Mesodermal cell (in vitro differentiated cells): ENCODE measurements around the gene SGCE.

Source experiments
- H3K27ac ChIP-seq: 2 replicates; pipeline ENCODE4 v1.7.0; 2013; ENCODE audit warnings: mild to moderate bottlenecking, low read depth, low read length, moderate library complexity; ENCODE audit not compliant: severe bottlenecking
- H3K36me3 ChIP-seq: 2 replicates; pipeline ENCODE4 v1.7.1; 2013; ENCODE audit warnings: mild to moderate bottlenecking, low read length, moderate library complexity; ENCODE audit not compliant: control insufficient read depth, insufficient read depth
- H3K4me1 ChIP-seq: one replicate; pipeline ENCODE4 v1.7.1; 2013; ENCODE audit warnings: mild to moderate bottlenecking, low read length; ENCODE audit not compliant: insufficient read depth, control insufficient read depth, poor library complexity, severe bottlenecking
- H3K4me3 ChIP-seq: 2 replicates; pipeline ENCODE4 v1.7.0; 2013; ENCODE audit warnings: low read length, control low read depth, mild to moderate bottlenecking; ENCODE audit not compliant: insufficient read depth, poor library complexity, severe bottlenecking; ENCODE audit errors: extremely low read depth
- H3K9me3 ChIP-seq: 2 replicates; pipeline ENCODE4 v1.7.1; 2013; ENCODE audit warnings: mild to moderate bottlenecking, low read length, moderate library complexity; ENCODE audit not compliant: control insufficient read depth
- WGBS, 2 experiments: methylation state at CpG; one replicate each; pipeline ENCODE4 v1.1.5; 2013; ENCODE audit warnings: missing lambda C conversion rate in 2 of 2; ENCODE audit not compliant: insufficient coverage in 2 of 2; 5-methylcytosine and 5-hydroxymethylcytosine counted together

SGCE gene

DNA sequence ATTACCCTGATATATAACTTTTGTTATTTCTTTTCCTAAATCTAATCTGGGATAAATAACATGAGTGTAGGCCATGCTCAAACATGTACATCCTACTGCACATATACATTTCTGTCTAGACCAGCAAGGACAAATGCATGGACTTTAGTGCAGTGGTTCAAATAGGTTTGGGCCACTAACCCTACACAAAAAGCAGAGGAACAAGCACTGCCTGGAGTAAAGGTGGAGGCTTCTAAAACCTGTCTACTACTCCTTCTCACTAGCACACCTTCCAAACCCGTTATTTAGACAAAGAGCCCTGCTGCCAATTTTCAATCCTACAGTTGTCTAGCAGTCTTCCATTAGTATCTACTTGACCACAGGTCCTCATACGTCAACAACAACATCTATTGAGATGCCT is 34.8 kb downstream of the SGCE start:
- 100% methylated on average over 1 of the region's 2 CpGs for WGBS, 2 experiments
- peak overlapping the region; percentile 67 for H3K27ac ChIP-seq
- H3K36me3 ChIP-seq = peaks cover 3% of the 10 kb centered on the region
- H3K4me1 ChIP-seq = peaks cover 7% of the 10 kb centered on the region
- H3K4me3 ChIP-seq = no peak overlapping the region
- no peaks in the 10 kb centered on the region for H3K9me3 ChIP-seq

DNA sequence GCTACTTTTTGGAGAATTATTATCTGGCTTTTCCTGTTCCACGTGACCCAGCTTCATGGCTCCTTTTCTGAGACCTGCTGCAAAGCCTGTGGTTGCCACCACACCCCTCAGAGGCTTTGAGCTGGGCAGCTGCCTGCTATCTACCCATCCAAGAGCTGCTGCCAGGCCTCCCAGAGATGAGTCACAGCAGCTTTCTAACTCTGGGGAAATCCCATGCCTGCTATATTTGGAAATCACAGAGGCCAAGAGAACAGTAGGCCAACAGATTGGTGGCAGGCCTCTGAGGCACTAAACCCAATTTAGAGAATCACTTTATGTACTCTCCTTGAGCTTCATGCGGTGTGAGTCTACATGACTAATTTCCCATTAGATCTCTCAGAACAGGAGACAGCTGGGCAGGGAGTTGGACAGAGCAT is 35.2 kb downstream of the SGCE start:
- Histone ChIP-seq H3K4me1 (peaks cover 7% of the 10 kb centered on the region), H3K27ac (peak overlapping the region; percentile 67), H3K36me3 (peaks cover 3% of the 10 kb centered on the region), H3K9me3 (no peaks in the 10 kb centered on the region), H3K4me3 (no peak overlapping the region)
- 67 to 80% methylated on average over 1 of the region's 2 CpGs for WGBS, 2 experiments

- H3K9me3 ChIP-seq = no peaks in the 10 kb centered on the region
- no peak overlapping the region for H3K4me3 ChIP-seq
- whole genome bisulfite sequencing, 2 experiments = no CpG with 5 or more reads among the region's 1 CpG
- peaks cover 6% of the 10 kb centered on the region for H3K36me3 ChIP-seq
- peaks cover 7% of the 10 kb centered on the region for H3K4me1 ChIP-seq
- H3K27ac ChIP-seq = no peak overlapping the region
Observed at GRCh38 chr7:94618126-94618525, 37.8 kb downstream of the SGCE start.

DNA sequence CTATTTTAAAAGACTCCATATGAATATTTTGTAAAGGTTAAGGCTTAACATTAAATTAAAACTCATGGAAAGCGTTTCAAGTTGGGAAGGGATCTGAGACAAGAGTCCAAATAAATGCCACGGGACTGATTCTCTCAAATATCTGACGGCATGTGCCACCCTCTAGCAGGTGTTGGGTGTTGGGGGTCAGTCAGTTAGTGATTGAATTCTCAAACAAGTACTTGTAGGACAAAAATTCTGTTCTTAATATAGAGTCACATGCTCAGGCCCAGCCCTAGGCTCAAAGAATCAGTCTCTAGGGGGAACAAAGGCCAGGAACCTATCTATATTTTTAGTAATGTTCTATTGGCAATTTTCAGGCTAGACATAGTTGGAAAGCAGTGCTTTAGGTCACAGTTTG is 39.1 kb downstream of the SGCE start:
- peaks cover 6% of the 10 kb centered on the region for H3K36me3 ChIP-seq
- WGBS, 2 experiments = 100% methylated on average over 2 of the region's 3 CpGs

GRCh38 chr7:94615666-94616065 is 40.3 kb downstream of the SGCE start:
- no peak overlapping the region for H3K4me3 ChIP-seq
- H3K9me3 ChIP-seq = no peaks in the 10 kb centered on the region
- H3K36me3 ChIP-seq = peaks cover 6% of the 10 kb centered on the region
- 83 to 100% methylated on average over 1 of the region's 1 CpG for WGBS, 2 experiments
- H3K4me1 ChIP-seq = no peaks in the 10 kb centered on the region
- H3K27ac ChIP-seq = no peak overlapping the region

More for the DNA sequence above, 39.1 kb downstream of the SGCE start:
- no peak overlapping the region for H3K27ac ChIP-seq
- no peaks in the 10 kb centered on the region for H3K9me3 ChIP-seq
- peaks cover 7% of the 10 kb centered on the region for H3K4me1 ChIP-seq
- no peak overlapping the region for H3K4me3 ChIP-seq

- H3K4me3 ChIP-seq = no peak overlapping the region
- no peaks in the 10 kb centered on the region for H3K9me3 ChIP-seq
- H3K27ac ChIP-seq = no peak overlapping the region
- H3K4me1 ChIP-seq = no peaks in the 10 kb centered on the region
- H3K36me3 ChIP-seq = peaks cover 6% of the 10 kb centered on the region
Observed at GRCh38 chr7:94612661-94613060, 43.3 kb downstream of the SGCE start.

DNA sequence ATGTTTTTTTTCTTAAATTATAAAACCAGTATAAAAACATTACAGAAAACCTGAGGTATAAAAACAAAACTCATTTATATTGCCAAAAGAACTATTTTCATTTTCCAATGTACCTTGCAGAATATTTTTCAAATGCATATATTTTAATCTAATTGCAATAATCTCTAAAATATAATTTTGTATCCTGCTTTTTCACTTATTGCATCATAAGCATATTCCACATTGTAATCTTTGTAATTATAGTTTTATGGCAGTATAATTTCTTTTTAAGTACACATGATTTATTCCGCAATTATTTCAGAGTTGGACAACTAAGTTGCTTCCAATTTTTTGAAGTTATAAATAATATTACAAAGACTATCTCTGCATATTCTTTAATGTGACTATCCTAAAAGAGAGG is 43.7 kb downstream of the SGCE start:
- Histone ChIP-seq H3K9me3 (no peaks in the 10 kb centered on the region), H3K36me3 (peaks cover 6% of the 10 kb centered on the region), H3K4me1 (no peaks in the 10 kb centered on the region), H3K27ac (no peak overlapping the region), H3K4me3 (no peak overlapping the region)
- WGBS, 2 experiments = no CpG with 5 or more reads among the region's 1 CpG

GRCh38 chr7:94609561-94609960 is 46.4 kb downstream of the SGCE start:
- H3K9me3 ChIP-seq = no peaks in the 10 kb centered on the region

GRCh38 chr7:94605031-94605430 is 50.9 kb downstream of the SGCE start:
- Histone ChIP-seq H3K27ac (no peak overlapping the region), H3K36me3 (no peaks in the 10 kb centered on the region), H3K4me1 (no peaks in the 10 kb centered on the region), H3K9me3 (no peaks in the 10 kb centered on the region), H3K4me3 (no peak overlapping the region)
- WGBS, 2 experiments = 100% methylated on average over 1 of the region's 1 CpG; no CpG with 5 or more reads in 1 of the 2 experiments

More at GRCh38 chr7:94609561-94609960, 46.4 kb downstream of the SGCE start:
- no peaks in the 10 kb centered on the region for H3K4me1 ChIP-seq
- H3K27ac ChIP-seq = no peak overlapping the region
- WGBS, 2 experiments = 100% methylated on average over 1 of the region's 2 CpGs; no CpG with 5 or more reads in 1 of the 2 experiments
- H3K36me3 ChIP-seq = no peaks in the 10 kb centered on the region
- no peak overlapping the region for H3K4me3 ChIP-seq

GRCh38 chr7:94602181-94602580 is 53.8 kb downstream of the SGCE start:
- Histone ChIP-seq H3K36me3 (peaks cover 7% of the 10 kb centered on the region), H3K27ac (no peak overlapping the region), H3K4me1 (no peaks in the 10 kb centered on the region), H3K4me3 (no peak overlapping the region), H3K9me3 (no peaks in the 10 kb centered on the region)
- no CpG with 5 or more reads among the region's 1 CpG for WGBS, 2 experiments

DNA sequence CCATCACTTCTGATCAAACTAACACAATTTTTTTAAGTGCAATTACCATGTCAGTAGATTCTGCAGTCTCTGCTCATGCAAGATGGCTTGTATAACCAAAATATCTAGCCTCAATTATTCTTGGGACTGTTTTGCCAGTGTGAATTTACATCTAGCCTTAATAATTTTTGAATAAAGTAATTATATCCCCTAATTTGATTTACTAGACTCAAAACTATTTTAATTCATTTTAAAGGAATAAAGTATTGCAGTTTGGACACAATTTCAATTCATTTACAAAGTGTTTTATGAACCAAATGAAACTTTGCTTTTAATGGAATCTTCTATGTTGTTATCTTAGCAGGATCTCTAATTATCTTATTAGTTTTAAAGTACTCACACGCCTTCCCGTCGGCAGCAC is 55.7 kb downstream of the SGCE start:
- Histone ChIP-seq H3K9me3 (no peaks in the 10 kb centered on the region), H3K4me3 (no peak overlapping the region), H3K36me3 (peaks cover 7% of the 10 kb centered on the region), H3K27ac (no peak overlapping the region), H3K4me1 (no peaks in the 10 kb centered on the region)
- WGBS, 2 experiments = no CpG with 5 or more reads among the region's 3 CpGs
